Measurements from ENCODE around the gene FSTL5.
"Not testable (repeated sequence)": the region's sequence is repeated elsewhere in the genome, so short reads cannot be mapped to it uniquely, and the experiment has no call there.

The FSTL5 gene

DNA sequence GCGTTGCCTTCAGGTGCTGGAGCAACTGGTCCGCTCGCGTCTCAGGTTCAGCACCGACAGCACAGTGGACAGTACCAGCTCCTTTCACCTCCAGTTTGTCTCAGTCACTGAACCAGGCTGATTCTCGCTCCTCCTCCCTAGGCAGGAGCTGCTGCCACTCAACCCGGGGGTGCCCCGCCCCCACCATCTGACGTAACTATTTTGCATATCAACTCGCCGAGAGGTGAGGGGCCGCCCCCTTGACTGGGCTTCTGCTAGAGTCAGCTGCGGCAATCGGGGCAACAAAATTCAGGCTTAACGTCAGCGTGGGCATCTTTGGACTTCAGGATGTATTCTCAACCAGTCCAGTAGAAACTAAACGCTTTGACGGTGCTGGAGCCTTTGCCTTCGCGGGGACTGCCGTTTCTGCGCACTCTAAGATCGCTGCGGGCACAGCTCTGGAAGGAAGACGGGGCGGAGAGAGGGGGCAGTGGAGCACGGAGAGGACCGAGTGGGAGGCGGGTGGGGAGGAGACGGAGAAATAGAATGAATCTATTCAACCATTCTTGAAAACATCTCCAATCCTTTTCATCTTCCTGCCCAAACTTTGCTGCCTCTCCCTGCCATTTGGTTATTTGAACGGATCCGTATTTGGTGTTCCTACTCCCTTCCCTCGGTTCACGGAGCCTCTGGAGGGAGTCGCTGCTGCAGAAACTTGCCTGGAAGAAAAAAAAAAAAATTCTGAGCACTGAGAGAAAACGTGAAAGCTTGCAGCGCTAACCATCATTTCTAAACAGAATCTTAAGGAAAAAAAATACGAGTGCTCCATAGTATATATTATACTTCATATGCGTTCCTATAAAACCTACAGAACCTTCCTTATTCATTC is at the start of gene FSTL5:
Gene FSTL5, minus strand, starts transcription at position 109 of the 868 bp plus-strand sequence. CDS start 52,604 bp downstream, outside the sequence.
- Histone ChIP-seq H3K79me2 (ENCODE audit: insufficient read depth, low read length) (no peaks in the 10 kb centered on the region), H2AFZ (ENCODE audit: low read depth, low read length) (no peak within 1 kb of the TSS), H3K27me3 (ENCODE audit: insufficient read depth, low read length, poor library complexity) (no peaks in the 10 kb centered on the region), H3K36me3 (ENCODE audit: insufficient read depth, low read length) (no peaks in the 10 kb centered on the region), H3K27ac (ENCODE audit: low read length) (no peak within 1 kb of the TSS), H3K9ac (ENCODE audit: low read depth, low read length) (no peak within 1 kb of the TSS), H4K20me1 (ENCODE audit: insufficient read depth, low read length) (no peaks in the 10 kb centered on the region), H3K4me1 (ENCODE audit: insufficient read depth, low read length) (no peaks in the 10 kb centered on the region), H3K4me2 (ENCODE audit: insufficient read depth, low read length) (no peak within 1 kb of the TSS), H3K9me3 (ENCODE audit: insufficient read depth, low read length, severe bottlenecking) (no peaks in the 10 kb centered on the region), H3K4me3 (ENCODE audit: low read depth in 1 of 2, low read length in 2 of 2) (no peak within 1 kb of the TSS)
- ATAC-seq (ENCODE audit: insufficient read depth, low read depth) (no peak), DNase-seq (no peak)
- no peak for TF ChIP-seq EZH2 (IDR thresholded peaks at IDR 0.05; ENCODE audit: borderline replicate concordance, low read depth, low read length, severe bottlenecking)
- TF ChIP-seq, protein P1, sequence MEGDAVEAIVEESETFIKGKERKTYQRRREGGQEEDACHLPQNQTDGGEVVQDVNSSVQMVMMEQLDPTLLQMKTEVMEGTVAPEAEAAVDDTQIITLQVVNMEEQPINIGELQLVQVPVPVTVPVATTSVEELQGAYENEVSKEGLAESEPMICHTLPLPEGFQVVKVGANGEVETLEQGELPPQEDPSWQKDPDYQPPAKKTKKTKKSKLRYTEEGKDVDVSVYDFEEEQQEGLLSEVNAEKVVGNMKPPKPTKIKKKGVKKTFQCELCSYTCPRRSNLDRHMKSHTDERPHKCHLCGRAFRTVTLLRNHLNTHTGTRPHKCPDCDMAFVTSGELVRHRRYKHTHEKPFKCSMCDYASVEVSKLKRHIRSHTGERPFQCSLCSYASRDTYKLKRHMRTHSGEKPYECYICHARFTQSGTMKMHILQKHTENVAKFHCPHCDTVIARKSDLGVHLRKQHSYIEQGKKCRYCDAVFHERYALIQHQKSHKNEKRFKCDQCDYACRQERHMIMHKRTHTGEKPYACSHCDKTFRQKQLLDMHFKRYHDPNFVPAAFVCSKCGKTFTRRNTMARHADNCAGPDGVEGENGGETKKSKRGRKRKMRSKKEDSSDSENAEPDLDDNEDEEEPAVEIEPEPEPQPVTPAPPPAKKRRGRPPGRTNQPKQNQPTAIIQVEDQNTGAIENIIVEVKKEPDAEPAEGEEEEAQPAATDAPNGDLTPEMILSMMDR (IDR thresholded peaks at IDR 0.05; ENCODE audit: borderline replicate concordance, extremely low read depth, low read length, poor library complexity, severe bottlenecking) = no peak

DNA sequence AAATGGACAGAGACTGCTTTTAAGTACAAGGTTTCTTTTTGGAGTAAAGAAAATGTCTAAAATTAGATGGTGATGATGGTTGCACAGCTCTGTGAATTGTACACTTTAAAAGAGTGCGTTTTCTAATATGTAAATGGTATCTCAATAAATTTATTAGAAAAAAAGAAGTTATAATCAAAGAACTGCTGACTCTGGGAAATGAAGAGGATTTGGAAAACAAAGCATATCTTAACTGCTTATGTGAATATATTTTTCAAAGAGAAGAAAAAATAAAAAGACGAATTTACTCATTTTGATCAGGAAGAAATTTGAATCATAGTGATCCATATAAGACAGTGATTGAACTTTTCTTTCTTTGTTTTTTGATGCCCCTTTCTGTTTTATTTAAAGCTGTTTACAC is 45.9 kb upstream of the FSTL5 start:
- H3K79me2 ChIP-seq (ENCODE audit: insufficient read depth, low read length) = no peaks in the 10 kb centered on the region
- TF ChIP-seq, protein P1 (IDR thresholded peaks at IDR 0.05; ENCODE audit: borderline replicate concordance, extremely low read depth, low read length, poor library complexity, severe bottlenecking) = no peak
- no peak for TF ChIP-seq EZH2 (IDR thresholded peaks at IDR 0.05; ENCODE audit: borderline replicate concordance, low read depth, low read length, severe bottlenecking)
- ATAC-seq (ENCODE audit: insufficient read depth, low read depth) = no peak
- H3K4me3 ChIP-seq (ENCODE audit: low read depth in 1 of 2, low read length in 2 of 2) = no peak overlapping the region
- H2AFZ ChIP-seq (ENCODE audit: low read depth, low read length) = no peak overlapping the region
- H3K27me3 ChIP-seq (ENCODE audit: insufficient read depth, low read length, poor library complexity) = no peaks in the 10 kb centered on the region
- no peak overlapping the region for H3K27ac ChIP-seq (ENCODE audit: low read length)
- no peaks in the 10 kb centered on the region for H3K4me1 ChIP-seq (ENCODE audit: insufficient read depth, low read length)
- H3K9ac ChIP-seq (ENCODE audit: low read depth, low read length) = no peak overlapping the region
- DNase-seq = no peak
- no peak overlapping the region for H3K4me2 ChIP-seq (ENCODE audit: insufficient read depth, low read length)
- no peaks in the 10 kb centered on the region for H4K20me1 ChIP-seq (ENCODE audit: insufficient read depth, low read length)
- no peaks in the 10 kb centered on the region for H3K36me3 ChIP-seq (ENCODE audit: insufficient read depth, low read length)
- no peaks in the 10 kb centered on the region for H3K9me3 ChIP-seq (ENCODE audit: insufficient read depth, low read length, severe bottlenecking)

DNA sequence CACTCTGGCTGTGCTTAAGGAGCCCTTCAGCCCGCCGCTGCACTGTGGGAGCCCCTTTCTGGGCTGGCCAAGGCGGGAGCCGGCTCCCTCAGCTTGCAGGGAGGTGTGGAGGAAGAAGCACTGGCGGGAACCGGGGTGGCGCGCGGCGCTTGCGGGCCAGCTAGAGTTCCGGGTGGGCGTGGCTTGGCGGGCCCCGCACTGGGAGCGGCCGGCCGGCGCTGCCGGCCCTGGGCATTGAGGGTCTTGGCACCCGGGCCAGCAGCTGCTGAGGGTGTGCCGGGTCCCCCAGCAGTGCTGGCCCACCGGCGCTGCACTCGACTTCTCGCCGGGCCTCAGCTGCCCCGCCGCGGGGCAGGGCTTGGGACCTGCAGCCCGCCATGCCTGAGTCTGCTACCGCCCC is 39.7 kb upstream of the FSTL5 start:
- not testable (repeated sequence) for ATAC-seq (ENCODE audit: insufficient read depth, low read depth); H3K4me3 ChIP-seq (ENCODE audit: low read depth in 1 of 2, low read length in 2 of 2); H2AFZ ChIP-seq (ENCODE audit: low read depth, low read length); H3K9me3 ChIP-seq (ENCODE audit: insufficient read depth, low read length, severe bottlenecking); H4K20me1 ChIP-seq (ENCODE audit: insufficient read depth, low read length); H3K4me2 ChIP-seq (ENCODE audit: insufficient read depth, low read length); H3K27me3 ChIP-seq (ENCODE audit: insufficient read depth, low read length, poor library complexity); H3K27ac ChIP-seq (ENCODE audit: low read length); H3K9ac ChIP-seq (ENCODE audit: low read depth, low read length); H3K36me3 ChIP-seq (ENCODE audit: insufficient read depth, low read length); H3K79me2 ChIP-seq (ENCODE audit: insufficient read depth, low read length); H3K4me1 ChIP-seq (ENCODE audit: insufficient read depth, low read length); DNase-seq

DNA sequence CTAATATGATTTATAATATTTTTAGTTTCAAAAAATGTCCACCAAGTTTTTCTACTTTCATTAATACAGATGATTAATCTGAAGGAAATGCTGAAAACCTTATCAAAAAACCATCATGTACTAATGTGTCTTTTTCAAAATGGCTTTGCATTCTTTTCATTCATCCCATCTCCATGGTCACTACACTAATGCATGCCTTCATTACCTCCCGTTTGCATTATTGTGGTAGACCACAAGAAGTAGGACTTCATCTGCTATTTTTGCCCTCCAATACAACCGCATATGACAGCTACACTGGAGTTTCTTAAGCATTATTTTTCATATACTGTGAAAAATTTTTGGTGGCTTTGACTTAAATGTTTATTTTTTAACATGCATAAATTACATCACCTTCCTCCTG is 37.9 kb upstream of the FSTL5 start:
- H3K9me3 ChIP-seq (ENCODE audit: insufficient read depth, low read length, severe bottlenecking) = no peaks in the 10 kb centered on the region
- no peaks in the 10 kb centered on the region for H4K20me1 ChIP-seq (ENCODE audit: insufficient read depth, low read length)
- ATAC-seq (ENCODE audit: insufficient read depth, low read depth) (no peak), DNase-seq (no peak)
- H3K36me3 ChIP-seq (ENCODE audit: insufficient read depth, low read length) = no peaks in the 10 kb centered on the region
- H3K27me3 ChIP-seq (ENCODE audit: insufficient read depth, low read length, poor library complexity) = no peaks in the 10 kb centered on the region
- TF ChIP-seq, protein P1 (IDR thresholded peaks at IDR 0.05; ENCODE audit: borderline replicate concordance, extremely low read depth, low read length, poor library complexity, severe bottlenecking) = no peak
- TF ChIP-seq EZH2 (IDR thresholded peaks at IDR 0.05; ENCODE audit: borderline replicate concordance, low read depth, low read length, severe bottlenecking) = no peak
- H3K9ac ChIP-seq (ENCODE audit: low read depth, low read length) = no peak overlapping the region
- no peak overlapping the region for H3K27ac ChIP-seq (ENCODE audit: low read length)
- no peak overlapping the region for H2AFZ ChIP-seq (ENCODE audit: low read depth, low read length)
- no peaks in the 10 kb centered on the region for H3K4me1 ChIP-seq (ENCODE audit: insufficient read depth, low read length)
- H3K4me2 ChIP-seq (ENCODE audit: insufficient read depth, low read length) = no peak overlapping the region
- no peak overlapping the region for H3K4me3 ChIP-seq (ENCODE audit: low read depth in 1 of 2, low read length in 2 of 2)
- no peaks in the 10 kb centered on the region for H3K79me2 ChIP-seq (ENCODE audit: insufficient read depth, low read length)

Data from DND-41 (cell line).